Activated naive CD4-positive, alpha-beta T cell treated with anti-CD3 and anti-CD28 coated beads, Interleukin-2, amount 50 U/mL, for 16 hours (primary cell): Measurements from ENCODE around the gene MZT2A.
"Not testable (repeated sequence)": the region's sequence is repeated elsewhere in the genome, so short reads cannot be mapped to it uniquely, and the experiment has no call there.

Experiments used
- DNase-seq: peaks from one replicate; pipeline ENCODE4 v3.0.0-alpha.2; 2020

The MZT2A gene

GRCh38 chr2:131492015-131492417, at the start of gene MZT2A:
Gene MZT2A (minus strand): TSS chr2:131492397. CDS start chr2:131492376, 21 bp downstream.
- DNase-seq, result not testable (repeated sequence)

- DNase-seq, result not testable (repeated sequence)
Observed at GRCh38 chr2:131538856-131539255, 46.7 kb upstream of the MZT2A start.

- DNase-seq, result not testable (repeated sequence)
Observed at GRCh38 chr2:131536841-131537240, 44.6 kb upstream of the MZT2A start.

GRCh38 chr2:131535951-131536826, 44.0 kb upstream of the MZT2A start:
- DNase-seq, result not testable (repeated sequence)

GRCh38 chr2:131535526-131535925, 43.3 kb upstream of the MZT2A start:
- DNase-seq, result no peak

GRCh38 chr2:131534965-131535364, 42.8 kb upstream of the MZT2A start:
- DNase-seq, result not testable (repeated sequence)

- DNase-seq, result not testable (repeated sequence)
Observed at GRCh38 chr2:131534317-131534672, 42.1 kb upstream of the MZT2A start.

- not testable (repeated sequence) for DNase-seq
Observed at GRCh38 chr2:131533609-131534316, 41.6 kb upstream of the MZT2A start.

- DNase-seq, result not testable (repeated sequence)
Observed at GRCh38 chr2:131532723-131533608, 40.8 kb upstream of the MZT2A start.

- DNase-seq, result not testable (repeated sequence)
Observed at GRCh38 chr2:131531547-131532185, 39.5 kb upstream of the MZT2A start.

- DNase-seq, result not testable (repeated sequence)
Observed at GRCh38 chr2:131530626-131531344, 38.6 kb upstream of the MZT2A start.

GRCh38 chr2:131529864-131530445, 37.8 kb upstream of the MZT2A start:
- not testable (repeated sequence) for DNase-seq

GRCh38 chr2:131528981-131529863, 37.0 kb upstream of the MZT2A start:
- DNase-seq, result not testable (repeated sequence)

- peak; percentile 76 for DNase-seq
Observed at GRCh38 chr2:131527131-131528001, 35.2 kb upstream of the MZT2A start, which contains the start of gene CCDC74A. Gene CCDC74A (plus strand): TSS chr2:131527888. CDS start chr2:131527971, 83 bp downstream.

- not testable (repeated sequence) for DNase-seq
Observed at GRCh38 chr2:131525256-131525655, 33.1 kb upstream of the MZT2A start.

- DNase-seq, result no peak
Observed at GRCh38 chr2:131521961-131522781, 30.0 kb upstream of the MZT2A start.

GRCh38 chr2:131521524-131521923, 29.3 kb upstream of the MZT2A start:
- not testable (repeated sequence) for DNase-seq

- DNase-seq, result no peak
Observed at GRCh38 chr2:131520526-131520925, 28.3 kb upstream of the MZT2A start.
